ENCODE data around the gene SPEN. TPM values are rescaled to one million over a fixed set of nuclear protein-coding genes. Genes with fewer than 3 reads are reported as not detected.

Gene SPEN
- total and polyA plus RNA-seq, 2 of the 13 experiments (the other 11 are each of a cell fraction or from before 2014, with no cell fraction given) = 4.8 to 14.0 TPM

DNA sequence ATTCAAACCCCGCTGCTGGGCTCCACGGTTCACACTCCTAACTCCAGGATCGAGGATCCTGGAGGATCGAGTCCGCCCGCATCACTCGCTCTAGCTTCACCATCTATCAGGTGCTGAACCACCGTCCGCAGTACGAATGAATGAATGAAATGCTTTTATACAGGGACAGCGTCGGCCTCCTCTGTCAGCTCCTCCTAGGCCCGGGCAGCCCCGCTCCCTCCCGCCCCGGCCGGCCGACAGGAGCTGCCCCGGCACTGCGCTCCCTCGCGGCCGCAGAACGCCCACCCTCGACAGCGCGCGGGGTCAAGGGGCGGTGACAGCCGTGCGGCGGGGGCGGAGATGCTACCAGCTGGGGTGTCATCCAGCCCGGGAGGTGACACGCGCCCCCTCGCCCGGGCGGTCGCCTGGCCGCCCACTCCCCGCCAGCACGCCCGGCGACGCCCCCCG, 127.9 kb downstream of the SPEN start:
- POLR2A ChIA-PET = interaction anchor here (1.0 to 2.1 kb wide), 9 partner anchors 9 to 293 kb away, joined by 3 to 10 read pairs (median 3); partner anchors contain the start of genes SPEN and SRARP
- peak overlapping the region; percentile 71 for H3K27ac ChIP-seq (ENCODE audit: extremely low read length, insufficient read depth, low read length)
- FAIRE-seq = no peak
- CTCF ChIA-PET (ENCODE audit: low intra/inter-chr PET ratio, low total read pairs) = no interaction called here
- peaks cover 16% of the 10 kb centered on the region for H3K79me2 ChIP-seq (ENCODE audit: insufficient read depth, low read length)
- 0% methylated on average over 10 of the region's 47 CpGs for WGBS (ENCODE audit: low lambda C conversion rate)
- in situ Hi-C loops (cut with HindIII; ENCODE audit: extremely low pct_ligation_motif_present, low pct_unique_long_range_greater_than_20kb) = no loop called here
- H4K20me1 ChIP-seq (ENCODE audit: insufficient read depth, low read length) = no peaks in the 10 kb centered on the region
- H2AFZ ChIP-seq (ENCODE audit: low read length) = no peak overlapping the region
- no peaks in the 10 kb centered on the region for H3K9me3 ChIP-seq (ENCODE audit: low read length)
- H3K4me2 ChIP-seq (ENCODE audit: low read depth, low read length) = peak overlapping the region; percentile 92
- no TSS peak for BruUV-seq (replicated peaks)
- peaks cover 2 to 12% of the 10 kb centered on the region in 2 experiments; a peak in 4 of 5 replicates for H3K36me3 ChIP-seq (replicated peaks in 1 of 2; ENCODE audit: control insufficient read depth in 1 of 2, insufficient read depth in 2 of 2, low read length in 2 of 2)
- DNase-seq (ENCODE audit: low spot score) = peak; percentile 53
- H3K4me1 ChIP-seq (ENCODE audit: insufficient read depth, low read length) = peaks cover 38% of the 10 kb centered on the region
- peak overlapping the region; percentile 87 to 97 (median 94) for H3K4me3 ChIP-seq (replicated peaks in 1 of 3; ENCODE audit: insufficient read depth in 1 of 3, low read depth in 2 of 3, low read length in 3 of 3)
- intact Hi-C loops (cut with micrococcal nuclease; ENCODE audit: unreplicated experiment) = no loop called here
- peak; percentile 96 for ATAC-seq
- H3K27me3 ChIP-seq (ENCODE audit: control insufficient read depth in 1 of 2, insufficient read depth in 2 of 2, low read length in 2 of 2) = no peaks in the 10 kb centered on the region
- peak overlapping the region; percentile 72 for H3K9ac ChIP-seq (ENCODE audit: insufficient read depth, low read depth, low read length)
- TF ChIP-seq SNRNP70 (IDR thresholded peaks at IDR 0.05; ENCODE audit: low read depth, low read length) (no peak), NFATC3 (CRISPR knock-in tag; IDR thresholded peaks at IDR 0.05) (no peak), CCAR2 (optimal IDR thresholded peaks at IDR 0.05; ENCODE audit: low read depth, low read length) (no peak), KDM2A (CRISPR knock-in tag; IDR thresholded peaks at IDR 0.05; ENCODE audit: borderline replicate concordance, low read depth) (no peak; the same call in 1 of the 2 replicates), KMT2A (CRISPR knock-in tag; IDR thresholded peaks at IDR 0.05) (peak; percentile 43; the same call in 1 of the 2 replicates), SRY (CRISPR knock-in tag; IDR thresholded peaks at IDR 0.05) (0 out of 2 replicates have a peak, but pooled peaks have one; percentile 41), ETV5 (CRISPR knock-in tag; IDR thresholded peaks at IDR 0.05; ENCODE audit: borderline replicate concordance) (peak; percentile 15; the same call in 1 of the 2 replicates), ZFP62 (CRISPR knock-in tag; IDR thresholded peaks at IDR 0.05) (0 out of 2 replicates have a peak, but pooled peaks have one; percentile 5), TBX2 (CRISPR knock-in tag; IDR thresholded peaks at IDR 0.05; ENCODE audit: borderline replicate concordance) (peak; percentile 57; the same call in 1 of the 2 replicates), AGO1 (IDR thresholded peaks at IDR 0.05; ENCODE audit: low read depth, low read length, poor library complexity, severe bottlenecking) (peak; percentile 48), ZNF180 (CRISPR knock-in tag; IDR thresholded peaks at IDR 0.05; ENCODE audit: borderline replicate concordance, low read depth) (no peak), ESRRA (CRISPR knock-in tag; IDR thresholded peaks at IDR 0.05; ENCODE audit: low read depth) (0 out of 2 replicates have a peak, but pooled peaks have one; percentile 4), IRX3 (CRISPR knock-in tag; IDR thresholded peaks at IDR 0.05; ENCODE audit: borderline replicate concordance, low read depth) (peak; percentile 22; the same call in 1 of the 2 replicates), AKAP8 (CRISPR knock-in tag; IDR thresholded peaks at IDR 0.05) (0 out of 2 replicates have a peak, but pooled peaks have one; percentile 42), PTBP1 (IDR thresholded peaks at IDR 0.05; ENCODE audit: low read depth, low read length, poor library complexity, severe bottlenecking) (no peak), STAG1 (CRISPR knock-in tag; IDR thresholded peaks at IDR 0.05) (peak; percentile 40)
- TF ChIP-seq, protein P1, sequence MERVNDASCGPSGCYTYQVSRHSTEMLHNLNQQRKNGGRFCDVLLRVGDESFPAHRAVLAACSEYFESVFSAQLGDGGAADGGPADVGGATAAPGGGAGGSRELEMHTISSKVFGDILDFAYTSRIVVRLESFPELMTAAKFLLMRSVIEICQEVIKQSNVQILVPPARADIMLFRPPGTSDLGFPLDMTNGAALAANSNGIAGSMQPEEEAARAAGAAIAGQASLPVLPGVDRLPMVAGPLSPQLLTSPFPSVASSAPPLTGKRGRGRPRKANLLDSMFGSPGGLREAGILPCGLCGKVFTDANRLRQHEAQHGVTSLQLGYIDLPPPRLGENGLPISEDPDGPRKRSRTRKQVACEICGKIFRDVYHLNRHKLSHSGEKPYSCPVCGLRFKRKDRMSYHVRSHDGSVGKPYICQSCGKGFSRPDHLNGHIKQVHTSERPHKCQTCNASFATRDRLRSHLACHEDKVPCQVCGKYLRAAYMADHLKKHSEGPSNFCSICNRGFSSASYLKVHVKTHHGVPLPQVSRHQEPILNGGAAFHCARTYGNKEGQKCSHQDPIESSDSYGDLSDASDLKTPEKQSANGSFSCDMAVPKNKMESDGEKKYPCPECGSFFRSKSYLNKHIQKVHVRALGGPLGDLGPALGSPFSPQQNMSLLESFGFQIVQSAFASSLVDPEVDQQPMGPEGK (CRISPR knock-in tag; IDR thresholded peaks at IDR 0.05) = peak; percentile 65
- TF ChIP-seq, protein P2, sequence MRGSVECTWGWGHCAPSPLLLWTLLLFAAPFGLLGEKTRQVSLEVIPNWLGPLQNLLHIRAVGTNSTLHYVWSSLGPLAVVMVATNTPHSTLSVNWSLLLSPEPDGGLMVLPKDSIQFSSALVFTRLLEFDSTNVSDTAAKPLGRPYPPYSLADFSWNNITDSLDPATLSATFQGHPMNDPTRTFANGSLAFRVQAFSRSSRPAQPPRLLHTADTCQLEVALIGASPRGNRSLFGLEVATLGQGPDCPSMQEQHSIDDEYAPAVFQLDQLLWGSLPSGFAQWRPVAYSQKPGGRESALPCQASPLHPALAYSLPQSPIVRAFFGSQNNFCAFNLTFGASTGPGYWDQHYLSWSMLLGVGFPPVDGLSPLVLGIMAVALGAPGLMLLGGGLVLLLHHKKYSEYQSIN (CRISPR knock-in tag; IDR thresholded peaks at IDR 0.05; ENCODE audit: borderline replicate concordance) = no peak
- TF ChIP-seq, protein P3, sequence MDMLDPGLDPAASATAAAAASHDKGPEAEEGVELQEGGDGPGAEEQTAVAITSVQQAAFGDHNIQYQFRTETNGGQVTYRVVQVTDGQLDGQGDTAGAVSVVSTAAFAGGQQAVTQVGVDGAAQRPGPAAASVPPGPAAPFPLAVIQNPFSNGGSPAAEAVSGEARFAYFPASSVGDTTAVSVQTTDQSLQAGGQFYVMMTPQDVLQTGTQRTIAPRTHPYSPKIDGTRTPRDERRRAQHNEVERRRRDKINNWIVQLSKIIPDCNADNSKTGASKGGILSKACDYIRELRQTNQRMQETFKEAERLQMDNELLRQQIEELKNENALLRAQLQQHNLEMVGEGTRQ (IDR thresholded peaks at IDR 0.05; ENCODE audit: low read depth, low read length) = no peak
- TF ChIP-seq, protein P3 (CRISPR knock-in tag; IDR thresholded peaks at IDR 0.05; ENCODE audit: borderline replicate concordance) = no peak
